Breast epithelium (tissue), 4 donors: ENCODE data around the gene FHAD1. TPM values are rescaled to one million over a fixed set of nuclear protein-coding genes. Genes with fewer than 3 reads are reported as not detected.
"Not testable (repeated sequence)": the region's sequence is repeated elsewhere in the genome, so short reads cannot be mapped to it uniquely, and the experiment has no call there.

Experiments
- DNase-seq, 2 donors: peaks; one replicate each; pipeline ENCODE4 v3.0.0-alpha.2; 2019; ENCODE audit warnings: low spot score in 2 of 2
- H3K27ac ChIP-seq, 2 donors: fragments of 200-600 bp; sonication (generic) in 1 of 2; one replicate each; pipeline ENCODE4 v1.5.1; 2016 to 2019; ENCODE audit warnings: mild to moderate bottlenecking in 1 of 2
- H3K27me3 ChIP-seq, 2 donors: fragments of 200-600 bp; sonication (generic) in 1 of 2; one replicate each; pipeline versions ENCODE4 v1.5.1 to v1.6.0; 2017 to 2019; ENCODE audit warnings: control low read depth in 1 of 2, mild to moderate bottlenecking in 1 of 2
- H3K36me3 ChIP-seq: fragments of 200-600 bp; one replicate; pipeline ENCODE4 v1.5.1; 2019
- H3K4me1 ChIP-seq, 2 donors: fragments of 200-600 bp; sonication (generic); one replicate each; pipeline ENCODE4 v1.5.1; 2016 to 2019; ENCODE audit warnings: control low read depth in 1 of 2
- H3K4me3 ChIP-seq, 3 donors: fragments of 200-600 bp; sonication (generic); 1 replicate in 2 of 3; 2 replicates in 1 of 3; pipeline ENCODE4 v1.5.1; 2016 to 2019; ENCODE audit warnings: mild to moderate bottlenecking in 3 of 3, moderate library complexity in 2 of 3
- H3K9me3 ChIP-seq, 2 donors: fragments of 200-600 bp; sonication (generic) in 1 of 2; one replicate each; pipeline ENCODE4 v1.5.1; 2016 to 2019; ENCODE audit warnings: control low read depth in 1 of 2
- CTCF ChIP-seq, 3 donors: fragments of 450-650 bp; IDR thresholded peaks; one replicate each; pipeline ENCODE4 v1.5.1; 2016 to 2017; ENCODE audit warnings: antibody characterized with exemption in 3 of 3, mild to moderate bottlenecking in 3 of 3, moderate library complexity in 3 of 3
- POLR2A ChIP-seq: fragments of 450-650 bp; IDR thresholded peaks from one replicate; pipeline ENCODE4 v1.6.1; 2016; ENCODE audit warnings: antibody characterized with exemption, mild to moderate bottlenecking, moderate library complexity
- POLR2AphosphoS5 ChIP-seq, 3 donors: sonication (generic); formaldehyde crosslinking; IDR thresholded peaks; one replicate each; pipeline ENCODE4 v1.6.1; 2017; ENCODE audit warnings: antibody characterized with exemption in 3 of 3
- intact Hi-C: fragments of 100-400 bp; cut with DNase I; formaldehyde crosslinking; loops from one replicate; pipeline ENCODE4 v1.15.1; 2023; ENCODE audit warnings: low total_unique reads
- total RNA-seq, 3 donors: library from RNA; depleted of rRNA; stranded (reverse); fragments of >200 nt; gene quantifications; one replicate each; pipeline ENCODE4 v1.1.0, GENCODE V29; 2016

Gene FHAD1
- total RNA-seq, 3 donors from 2014 or later: 1.0 to 2.3 TPM; not detected in 1

DNA sequence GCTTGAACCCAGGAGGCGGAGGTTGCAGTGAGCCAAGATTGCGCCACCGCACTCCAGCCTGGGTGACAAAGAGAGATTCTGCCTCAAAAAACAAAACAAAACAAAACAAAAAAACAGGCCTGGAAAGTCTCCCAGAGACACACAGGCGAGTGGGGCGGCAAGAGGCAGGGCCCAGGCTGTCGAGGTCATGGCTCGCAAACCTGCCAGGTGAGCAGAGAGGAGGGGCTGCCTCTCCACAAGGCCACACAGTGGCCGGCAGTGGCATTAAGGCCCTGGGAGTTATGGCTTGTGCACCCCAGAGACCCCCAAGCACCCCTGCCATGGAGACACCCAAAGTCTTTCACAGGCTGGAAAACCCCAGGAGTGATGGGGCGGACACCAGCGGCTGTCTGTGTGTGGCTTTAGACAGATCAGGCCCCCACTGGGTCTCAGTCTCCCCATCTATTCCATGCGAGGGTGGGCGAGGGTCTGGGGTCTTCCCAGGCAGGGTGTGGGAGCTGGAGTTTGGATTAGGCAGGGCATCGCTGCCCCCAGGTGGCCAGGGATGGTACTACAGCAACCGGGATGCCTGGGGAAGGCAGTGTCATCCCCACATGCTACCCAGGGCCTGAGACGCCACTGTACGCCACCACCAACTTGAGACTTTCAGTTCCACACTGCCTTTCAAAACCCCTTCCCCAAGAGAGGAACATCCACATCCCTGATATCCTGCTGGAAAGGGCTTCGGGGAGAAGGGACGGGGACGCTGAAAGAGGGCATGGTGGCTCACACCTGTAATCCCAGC is 184.0 kb downstream of the FHAD1 start:
- intact Hi-C loops: no loop called here
- no peaks in the 10 kb centered on the region for H3K36me3 ChIP-seq
- H3K4me3 ChIP-seq: no peak overlapping the region
- H3K9me3 ChIP-seq: no peaks in the 10 kb centered on the region
- no peaks in the 10 kb centered on the region for H3K27me3 ChIP-seq
- H3K27ac ChIP-seq: no peak overlapping the region
- peak in 1 of 2 donors; percentile 36 for DNase-seq
- no peaks in the 10 kb centered on the region for H3K4me1 ChIP-seq
- TF ChIP-seq POLR2A (no peak), POLR2AphosphoS5 (IDR thresholded peaks at IDR 0.05) (no peak), CTCF (IDR thresholded peaks at IDR 0.05) (peak; percentile 82 to 93 (median 93))

GRCh38 chr1:15431571-15431948 is 184.5 kb downstream of the FHAD1 start:
- Histone ChIP-seq H3K4me1 (no peaks in the 10 kb centered on the region), H3K9me3 (no peaks in the 10 kb centered on the region), H3K27ac (no peak overlapping the region), H3K27me3 (no peaks in the 10 kb centered on the region), H3K36me3 (no peaks in the 10 kb centered on the region), H3K4me3 (no peak overlapping the region)
- TF ChIP-seq POLR2AphosphoS5 (IDR thresholded peaks at IDR 0.05) (no peak), CTCF (IDR thresholded peaks at IDR 0.05) (no peak), POLR2A (no peak)
- intact Hi-C loops: no loop called here
- DNase-seq: no peak

DNA sequence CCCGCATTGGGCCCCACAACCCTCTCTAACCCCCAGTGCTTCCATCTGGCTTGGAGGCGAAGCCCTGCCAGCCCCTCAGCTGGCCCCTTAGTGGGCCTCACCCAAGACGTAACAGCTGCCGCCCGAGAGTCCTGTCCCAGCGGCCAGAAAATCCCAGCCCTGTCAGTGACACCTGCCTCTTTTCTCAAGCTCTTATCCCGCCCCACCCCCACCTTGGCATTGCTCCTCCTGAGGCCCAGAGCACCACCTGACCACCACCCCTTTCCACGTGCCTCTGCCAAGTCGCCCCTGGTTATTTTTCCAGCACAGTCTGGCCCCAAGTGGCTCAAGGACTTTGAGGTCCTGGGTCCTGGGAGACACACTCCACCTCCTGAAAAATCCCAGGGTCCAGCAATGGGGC is 185.3 kb downstream of the FHAD1 start:
- H3K36me3 ChIP-seq: no peaks in the 10 kb centered on the region
- H3K4me3 ChIP-seq: no peak overlapping the region
- TF ChIP-seq POLR2A (no peak), CTCF (IDR thresholded peaks at IDR 0.05) (no peak), POLR2AphosphoS5 (IDR thresholded peaks at IDR 0.05) (no peak)
- no peaks in the 10 kb centered on the region for H3K27me3 ChIP-seq
- no peak overlapping the region for H3K27ac ChIP-seq
- DNase-seq: no peak
- no peaks in the 10 kb centered on the region for H3K4me1 ChIP-seq
- H3K9me3 ChIP-seq: no peaks in the 10 kb centered on the region
- intact Hi-C loops: no loop called here

GRCh38 chr1:15433471-15433870 is 186.4 kb downstream of the FHAD1 start:
- intact Hi-C loops: no loop called here
- Histone ChIP-seq H3K27ac (no peak overlapping the region), H3K4me1 (no peaks in the 10 kb centered on the region), H3K4me3 (no peak overlapping the region), H3K36me3 (no peaks in the 10 kb centered on the region), H3K9me3 (no peaks in the 10 kb centered on the region), H3K27me3 (no peaks in the 10 kb centered on the region)
- TF ChIP-seq POLR2AphosphoS5 (IDR thresholded peaks at IDR 0.05): no peak
- TF ChIP-seq CTCF (IDR thresholded peaks at IDR 0.05): no peak
- TF ChIP-seq POLR2A: no peak
- no peak for DNase-seq

GRCh38 chr1:15434739-15435138 is 187.7 kb downstream of the FHAD1 start:
- H3K27ac ChIP-seq, H3K4me1 ChIP-seq, H3K4me3 ChIP-seq, DNase-seq, H3K27me3 ChIP-seq, H3K9me3 ChIP-seq, H3K36me3 ChIP-seq: not testable (repeated sequence)
- intact Hi-C loops: loop anchor here (5.0 kb wide), 1 partner anchor 107 kb away; no protein-coding TSS in a partner anchor
